Heart right ventricle (tissue), 16 donors: Measurements from ENCODE around the gene AGPAT4. TPM values are rescaled to one million over a fixed set of nuclear protein-coding genes. Genes with fewer than 3 reads are reported as not detected.

Experiments
- ATAC-seq, 8 donors: fragments of 200-7000 bp; cut with Tn5 transposase; one replicate each; pipeline ENCODE4 v1.9.1; 2020; ENCODE audit warnings: mild to moderate bottlenecking in 8 of 8, moderate library complexity in 8 of 8, moderate number of reproducible peaks in 1 of 8
- DNase-seq, 2 donors: peaks; one replicate each; pipeline ENCODE4 v3.0.0-alpha.2; 2020
- H3K27ac ChIP-seq, 10 donors: fragments of 200-600 bp; sonication (generic) in 2 of 10; one replicate each; pipeline versions ENCODE4 v1.5.0 to v1.8.0; 2020 to 2022; ENCODE audit warnings: mild to moderate bottlenecking in 3 of 10
- H3K27me3 ChIP-seq, 7 donors: fragments of 200-600 bp; one replicate each; pipeline ENCODE4 v1.8.0; 2021 to 2022; ENCODE audit warnings: mild to moderate bottlenecking in 2 of 7
- H3K36me3 ChIP-seq, 9 donors: fragments of 200-600 bp; sonication (generic) in 1 of 9; one replicate each; pipeline versions ENCODE4 v1.5.0 to v1.8.0; 2020 to 2022; ENCODE audit warnings: mild to moderate bottlenecking in 2 of 9
- H3K4me1 ChIP-seq, 9 donors: fragments of 200-600 bp; sonication (generic) in 1 of 9; one replicate each; pipeline versions ENCODE4 v1.5.0 to v1.8.0; 2020 to 2022; ENCODE audit warnings: mild to moderate bottlenecking in 4 of 9
- H3K4me3 ChIP-seq, 10 donors: fragments of 200-600 bp; sonication (generic) in 2 of 10; one replicate each; pipeline versions ENCODE4 v1.5.0 to v1.8.0; 2020 to 2022; ENCODE audit warnings: mild to moderate bottlenecking in 7 of 10, moderate library complexity in 2 of 10
- H3K9me3 ChIP-seq, 11 donors: fragments of 200-600 bp in 10 of 11; sonication (generic) in 2 of 11; one replicate each; pipeline versions ENCODE4 v1.5.0 to v1.8.0; 2013 to 2022; ENCODE audit warnings: mild to moderate bottlenecking in 2 of 11, control low read depth in 1 of 11, moderate library complexity in 1 of 11
- CTCF ChIP-seq, 9 donors: fragments of 200-600 bp; sonication (generic) in 2 of 9; IDR thresholded peaks; one replicate each; pipeline versions ENCODE4 v1.5.0 to v1.8.0; 2021 to 2022; ENCODE audit warnings: antibody characterized with exemption in 9 of 9, mild to moderate bottlenecking in 5 of 9, moderate library complexity in 1 of 9
- WGBS, 2 donors: extraction: QIAGEN DNeasy Blood & Tissue Kit; methylation state at CpG; one replicate each; pipeline ENCODE4 v1.1.7; 2013; ENCODE audit warnings: inconsistent platforms in 1 of 2; 5-methylcytosine and 5-hydroxymethylcytosine counted together
- intact Hi-C, 10 donors: fragments of 100-400 bp; cut with DNase I; formaldehyde crosslinking; loops; one replicate each; pipeline versions ENCODE4 v1.11.1 to v1.14.2; 2022
- polyA plus RNA-seq, 2 donors: library from polyadenylated mRNA; stranded (reverse); fragments of 200-250 nt; gene quantifications; one replicate each; pipeline ENCODE4 v1.2.3, GENCODE V29; 2013
- total RNA-seq, 10 donors: library from RNA; stranded (reverse); fragmentation: NEBNext Ultra II Directional in 3 of 10; extraction: Animal tissue kit (Norgen Biotek cat#: 25700) in 3 of 10; gene quantifications; one replicate each; pipeline versions ENCODE4 v1.2.1 to v1.2.4, GENCODE V29; 2021 to 2023
- donor health status: Arrhythmogenic right ventricular cardiomyopathy.
- donor health status: ischemic (EF 13 %, LVEDD 7.1; RV severe dilation, severe dysfunction).
- donor health status: healthy with polysubstance abuse.
- donor health status: DM: no; HTN: yes; CAD: no.
- donor health status: DM: no; HTN: no; CAD: no.
- donor health status: ischemic (EF 25% LVEDD 6.9; RV normal size, moderate dysfunction).
- donor health status: ischemic (EF 25% LVEDD 5.7; RV mildly dilated, moderate dysfunction).
- donor health status: healthy.
- donor health status: DM: yes; HTN: yes; CAD: no.
- donor health status: Ischemic cardiomyopathy.
- donor health status: ischemic (EF 35%, LVEDD 5.7; RV mildly dilated, moderate dysfunction).
- donor health status: nonischemic (EF 11% LVEDD 7.7; RV severe dilation, severe dysfunction).
- donor health status: DM: yes; HTN: yes; CAD: no.
- donor health status: PGD.
- donor health status: ischemic (EF 29% LVEDD 5.4; RV normal size, mild dysfunction).
- donor health status: nonischemic (EF 23%, LVEDD 6.1; RV moderate dilation, normal function).

The AGPAT4 gene
- total and polyA plus RNA-seq, 12 donors, result 1.2 to 3.8 (median 1.6) TPM

- ATAC-seq, result no peak
- intact Hi-C loops, result no loop called here
- WGBS, 2 donors, result 90 to 91% methylated on average over 11 of the region's 11 CpGs
- TF ChIP-seq CTCF (IDR thresholded peaks at IDR 0.05), result no peak
- H3K27ac ChIP-seq, result no peak overlapping the region
- H3K27me3 ChIP-seq, result no peaks in the 10 kb centered on the region
- no peak for DNase-seq
- peaks cover 0 to 19% (median 0%) of the 10 kb centered on the region in 9 donors for H3K4me1 ChIP-seq
- H3K36me3 ChIP-seq, result peaks cover 0 to 68% (median 0%) of the 10 kb centered on the region in 9 donors
- no peaks in the 10 kb centered on the region for H3K9me3 ChIP-seq
- no peak overlapping the region for H3K4me3 ChIP-seq
Observed at GRCh38 chr6:161136655-161137054, 137.2 kb downstream of the AGPAT4 start.

GRCh38 chr6:161135695-161136591 is 137.9 kb downstream of the AGPAT4 start:
- no peak for TF ChIP-seq CTCF (IDR thresholded peaks at IDR 0.05)
- H3K27ac ChIP-seq, result no peak overlapping the region
- no peaks in the 10 kb centered on the region for H3K27me3 ChIP-seq
- DNase-seq (no peak), ATAC-seq (no peak)
- WGBS, 2 donors, result 86% methylated on average over 23 of the region's 23 CpGs
- H3K36me3 ChIP-seq, result peaks cover 0 to 68% (median 0%) of the 10 kb centered on the region in 9 donors
- no peaks in the 10 kb centered on the region for H3K9me3 ChIP-seq
- H3K4me1 ChIP-seq, result peaks cover 0 to 22% (median 0%) of the 10 kb centered on the region in 9 donors
- no peak overlapping the region for H3K4me3 ChIP-seq
- intact Hi-C loops, result no loop called here

- H3K9me3 ChIP-seq, result no peaks in the 10 kb centered on the region
- 97 to 98% methylated on average over 17 of the region's 17 CpGs for WGBS, 2 donors
- peak in 1 of 8 donors; percentile 27 for ATAC-seq
- intact Hi-C loops, result no loop called here
- DNase-seq, result no peak
- H3K36me3 ChIP-seq, result peaks cover 0 to 77% (median 0%) of the 10 kb centered on the region in 9 donors
- H3K4me3 ChIP-seq, result no peak overlapping the region
- H3K27me3 ChIP-seq, result no peaks in the 10 kb centered on the region
- no peak for TF ChIP-seq CTCF (IDR thresholded peaks at IDR 0.05)
- no peak overlapping the region for H3K27ac ChIP-seq
- peaks cover 0 to 22% (median 0%) of the 10 kb centered on the region in 9 donors for H3K4me1 ChIP-seq
Observed at GRCh38 chr6:161134550-161135298, 139.1 kb downstream of the AGPAT4 start.

- Histone ChIP-seq H3K27ac (no peak overlapping the region), H3K27me3 (no peaks in the 10 kb centered on the region), H3K36me3 (peaks cover 0 to 73% (median 0%) of the 10 kb centered on the region in 9 donors), H3K4me3 (no peak overlapping the region), H3K4me1 (peaks cover 0 to 22% (median 0%) of the 10 kb centered on the region in 9 donors), H3K9me3 (no peaks in the 10 kb centered on the region)
- no peak for DNase-seq
- peak in 1 of 8 donors; percentile 6 for ATAC-seq
- intact Hi-C loops, result no loop called here
- 75 to 77% methylated on average over 9 of the region's 9 CpGs for WGBS, 2 donors
- no peak for TF ChIP-seq CTCF (IDR thresholded peaks at IDR 0.05)
Observed at GRCh38 chr6:161133963-161134362, 139.9 kb downstream of the AGPAT4 start.
